Measurements from ENCODE around the gene PEX5L.

The PEX5L gene

DNA sequence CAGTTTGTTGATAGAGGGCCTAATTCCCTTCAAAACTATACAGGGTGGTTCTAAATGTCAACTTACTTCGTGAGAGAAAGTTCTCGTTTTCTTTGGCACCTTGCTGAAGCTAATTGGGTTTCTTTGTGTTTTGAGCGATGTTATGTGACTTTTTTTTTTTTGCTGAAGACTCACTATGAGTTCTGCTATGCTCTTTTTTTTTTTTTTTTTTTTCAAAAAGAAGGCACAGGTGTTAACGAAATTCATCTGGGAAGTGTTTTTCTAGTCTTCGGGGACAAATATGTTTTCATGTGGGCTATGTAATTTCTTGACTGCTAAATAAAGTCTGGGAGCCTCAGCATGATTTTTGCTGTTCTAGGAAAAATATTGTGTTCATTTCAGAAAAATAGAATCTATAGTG lies 81.5 kb downstream of the PEX5L start:
- no peak for DNase-seq

DNA sequence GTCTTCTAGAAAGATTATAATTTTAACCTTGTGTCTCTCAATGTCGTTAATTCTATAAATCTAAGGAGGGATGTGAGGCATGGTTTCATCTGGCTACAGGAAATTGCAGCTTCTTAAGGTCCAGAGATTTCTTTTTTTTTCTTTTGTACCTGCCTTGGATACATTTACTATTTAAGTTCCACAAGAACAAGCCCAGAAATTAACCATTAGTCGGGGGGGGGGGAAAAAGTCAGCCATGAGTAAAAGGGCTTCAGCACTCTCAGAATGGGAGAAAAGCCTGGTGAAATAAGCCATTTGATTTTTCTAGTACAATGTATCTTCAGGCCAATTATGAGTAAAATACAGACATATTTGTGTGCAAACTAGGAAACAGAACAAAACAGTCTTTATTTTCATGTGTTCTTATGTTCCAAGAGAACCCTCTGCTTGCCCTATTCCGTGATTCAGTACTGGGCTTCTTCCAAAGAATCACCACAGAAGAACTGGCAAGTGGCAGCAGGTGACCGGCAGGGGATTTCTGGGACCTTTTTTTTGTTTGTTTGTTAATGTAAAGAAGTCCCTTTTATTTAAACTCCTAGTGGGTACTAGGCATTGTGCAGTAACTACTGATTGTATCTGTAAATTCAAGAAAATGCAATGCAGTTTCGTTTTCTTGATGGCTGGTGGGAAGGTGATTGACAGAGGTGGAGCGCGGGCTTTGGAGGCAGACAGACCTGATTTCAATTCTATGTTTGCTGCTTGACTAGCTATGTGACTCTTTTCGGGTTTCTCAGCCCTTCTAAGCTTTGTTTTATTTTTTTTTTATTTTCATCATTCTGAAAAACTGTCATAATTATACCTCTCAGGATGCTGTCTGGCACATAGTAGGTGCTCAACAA lies 82.5 kb downstream of the PEX5L start:
- DNase-seq, result no peak

DNA sequence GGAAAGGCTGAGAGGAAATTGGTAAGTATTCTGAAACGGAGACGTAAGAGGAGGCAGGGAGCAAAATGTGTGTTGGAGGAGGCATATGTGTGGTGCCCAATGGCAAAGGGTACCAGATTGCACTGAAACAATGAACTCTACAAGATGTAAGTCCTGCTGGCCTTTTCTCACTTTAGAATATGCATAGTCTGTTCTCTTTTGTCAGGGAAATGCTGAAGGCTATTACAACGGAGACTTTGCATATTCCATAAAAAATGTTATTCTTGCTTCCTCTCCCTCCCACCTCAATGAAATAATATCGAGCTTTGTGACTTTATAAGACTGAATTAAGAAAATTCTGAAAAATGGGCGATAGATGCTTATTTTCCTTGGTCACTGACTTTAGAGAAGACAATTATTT lies 85.9 kb downstream of the PEX5L start:
- DNase-seq, result no peak

DNA sequence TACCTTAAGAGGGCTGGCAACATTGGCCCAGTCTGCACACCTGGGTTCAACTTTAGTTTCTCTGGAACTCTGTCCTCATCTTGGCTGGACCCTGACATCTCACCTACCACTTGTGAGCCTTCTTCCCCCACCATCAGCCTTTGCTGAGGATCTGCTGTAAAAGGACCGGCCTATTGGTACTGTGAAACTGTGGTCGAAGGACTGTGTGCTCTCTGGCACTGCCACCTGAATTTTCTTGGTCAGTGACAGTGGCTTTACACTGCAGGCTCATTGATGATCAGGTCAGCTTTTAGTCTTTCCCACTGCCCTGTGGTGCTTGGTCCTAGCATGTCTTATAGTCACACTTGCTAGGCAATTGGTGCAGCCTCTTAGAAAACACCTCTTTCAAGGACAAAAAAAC lies 86.9 kb downstream of the PEX5L start:
- DNase-seq, result no peak

DNA sequence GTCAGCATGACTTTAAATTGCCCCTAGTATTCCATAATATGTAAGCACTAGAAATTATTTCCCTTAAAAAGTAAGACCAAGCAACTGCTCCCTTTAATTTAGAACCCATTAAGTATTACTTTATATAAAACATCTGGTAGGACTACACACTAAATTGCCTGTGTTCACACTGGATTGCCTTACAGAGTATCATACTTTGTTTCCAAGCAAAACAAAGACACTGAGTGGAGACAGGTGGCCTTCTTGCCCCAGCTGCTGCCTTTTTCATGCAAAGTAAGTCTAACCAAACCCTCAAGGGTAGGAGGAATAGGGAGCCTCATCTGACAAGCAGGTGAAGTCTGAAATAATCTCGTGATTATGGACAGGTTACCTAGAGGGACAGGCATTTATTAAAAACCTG lies 87.3 kb downstream of the PEX5L start:
- DNase-seq, result peak; percentile 80

DNA sequence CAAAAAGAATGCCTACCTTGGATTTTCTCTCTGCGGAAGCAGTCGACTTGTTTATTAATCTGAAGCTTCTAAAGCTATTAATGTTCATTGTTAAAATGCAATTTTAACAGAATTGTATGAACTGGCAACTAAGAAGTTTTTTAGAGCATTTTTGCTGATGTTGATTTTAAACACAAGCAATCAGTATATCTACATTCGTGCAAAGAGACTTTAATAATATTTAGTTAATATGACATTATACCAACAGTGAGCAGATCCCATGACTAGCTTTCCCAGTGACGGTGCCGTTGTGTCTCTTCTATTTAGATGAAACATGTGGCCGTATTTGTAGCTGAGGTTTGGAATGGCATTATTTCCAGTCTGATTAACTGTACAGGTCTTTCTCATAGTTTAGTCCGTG lies 88.0 kb downstream of the PEX5L start:
- DNase-seq, result no peak

DNA sequence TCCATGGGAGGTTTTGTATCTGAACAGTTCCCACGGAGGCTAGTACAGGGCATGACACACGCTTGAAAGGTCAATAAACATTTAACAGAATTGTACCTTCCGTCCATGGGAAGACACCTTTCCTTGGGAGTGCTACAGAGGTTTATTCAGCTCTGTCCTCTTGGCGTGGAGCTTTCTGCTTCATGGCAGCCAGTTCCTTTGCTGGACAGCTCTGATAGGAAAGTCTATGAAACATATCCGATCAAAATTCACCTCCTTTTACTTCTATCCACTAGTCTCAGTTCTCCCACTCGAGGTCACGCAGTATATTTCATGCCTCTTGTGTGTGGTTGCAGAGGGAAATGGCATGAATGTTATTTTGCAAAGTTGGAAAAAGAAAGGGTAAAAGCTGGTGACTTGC lies 91.2 kb downstream of the PEX5L start:
- DNase-seq, result no peak

DNA sequence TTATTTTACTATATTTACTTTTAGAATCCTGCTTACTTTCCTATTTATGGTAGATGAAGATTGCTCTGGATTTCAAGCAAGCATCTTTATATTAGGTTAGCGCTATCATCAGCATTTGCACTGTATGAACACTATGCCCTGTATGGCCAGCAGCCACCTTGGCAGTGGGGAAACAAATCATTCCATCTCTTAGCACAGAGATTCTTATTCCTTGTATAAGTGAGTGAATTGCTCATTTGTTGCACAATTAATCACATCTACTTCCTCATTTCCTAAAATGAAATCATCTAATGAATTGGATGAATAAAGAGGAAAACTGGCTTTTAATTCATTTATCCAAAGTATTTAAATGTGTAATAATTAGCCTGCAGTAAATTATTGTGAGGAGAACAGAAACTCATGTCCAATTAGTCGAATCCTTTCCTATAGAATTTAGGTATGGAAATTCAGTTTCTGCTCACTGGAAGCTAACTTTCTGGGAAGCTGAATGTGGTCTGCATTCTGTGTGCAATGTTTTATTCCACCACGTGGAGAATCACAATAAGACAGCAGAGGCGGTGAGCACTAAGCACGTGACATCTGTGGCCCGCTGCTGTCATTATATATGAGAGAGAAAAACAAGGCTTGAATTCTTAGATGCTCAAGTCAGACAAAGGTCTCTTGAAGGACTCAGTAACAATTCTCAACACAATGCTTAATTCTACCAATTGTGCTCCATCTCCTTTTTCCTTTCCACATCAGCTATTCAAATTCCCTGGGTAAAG lies 93.4 kb downstream of the PEX5L start:
- no peak for DNase-seq

DNA sequence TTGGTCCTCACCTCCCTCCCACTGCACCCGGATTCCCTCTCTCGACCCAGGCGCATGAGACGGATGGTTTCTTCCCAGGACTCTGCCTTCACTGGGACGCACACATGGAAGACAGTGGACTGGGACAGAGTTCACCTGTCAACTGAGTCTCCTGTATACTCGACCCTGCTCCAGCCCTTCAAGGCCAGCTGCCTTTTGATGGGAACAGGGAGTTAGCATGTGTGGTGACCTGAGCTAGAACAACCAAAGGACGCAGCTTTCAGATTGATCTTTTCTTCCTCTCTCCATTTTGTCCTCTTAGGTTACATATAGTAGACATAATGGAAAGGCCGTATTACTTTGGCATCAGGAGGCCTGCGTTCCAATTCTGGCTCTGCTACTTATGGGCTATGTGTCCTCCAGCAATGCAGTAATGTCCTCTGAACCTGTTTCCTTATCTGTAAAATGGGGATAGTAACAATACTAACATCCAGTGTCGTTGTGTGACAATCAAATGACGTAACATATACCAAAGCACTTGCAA lies 94.1 kb downstream of the PEX5L start:
- no peak for DNase-seq

DNA sequence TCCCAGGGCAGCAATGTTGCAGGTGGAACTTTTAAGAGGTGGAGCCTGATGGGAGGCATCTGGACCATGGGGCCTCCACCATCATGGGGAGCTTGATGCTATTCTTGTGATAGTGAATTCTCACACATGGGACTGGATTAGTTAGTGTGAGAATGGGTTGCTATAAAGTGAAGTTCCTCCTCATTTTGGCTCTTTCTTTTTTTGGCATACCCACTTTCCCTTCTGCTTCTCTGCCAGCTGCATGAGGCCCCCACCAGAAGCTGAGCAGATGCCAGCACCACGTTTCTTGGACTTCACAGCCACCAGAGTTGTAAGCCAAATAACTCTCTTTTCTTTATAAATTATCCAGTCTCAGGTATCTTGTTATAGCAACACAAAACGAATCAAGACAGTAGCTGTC lies 101.0 kb downstream of the PEX5L start:
- no peak for DNase-seq

DNA sequence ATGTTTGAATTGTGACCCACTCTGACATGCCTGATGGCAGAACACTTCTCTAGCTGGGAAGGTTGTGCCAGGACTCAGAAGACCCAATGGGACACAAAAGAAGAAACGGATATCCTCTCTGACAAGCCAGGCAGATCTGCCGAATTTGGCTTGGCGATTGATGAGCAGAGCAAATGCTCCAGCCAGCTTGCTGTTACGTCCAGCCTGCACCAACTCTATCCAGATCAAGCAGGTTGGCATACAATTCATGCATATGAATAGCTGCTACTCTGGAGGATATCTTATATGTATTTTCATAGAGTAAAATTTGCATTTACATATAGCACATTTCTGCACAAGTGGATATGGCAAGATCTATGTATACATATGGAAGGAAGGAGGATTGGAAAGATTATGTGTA lies 102.8 kb downstream of the PEX5L start:
- no peak for DNase-seq

DNA sequence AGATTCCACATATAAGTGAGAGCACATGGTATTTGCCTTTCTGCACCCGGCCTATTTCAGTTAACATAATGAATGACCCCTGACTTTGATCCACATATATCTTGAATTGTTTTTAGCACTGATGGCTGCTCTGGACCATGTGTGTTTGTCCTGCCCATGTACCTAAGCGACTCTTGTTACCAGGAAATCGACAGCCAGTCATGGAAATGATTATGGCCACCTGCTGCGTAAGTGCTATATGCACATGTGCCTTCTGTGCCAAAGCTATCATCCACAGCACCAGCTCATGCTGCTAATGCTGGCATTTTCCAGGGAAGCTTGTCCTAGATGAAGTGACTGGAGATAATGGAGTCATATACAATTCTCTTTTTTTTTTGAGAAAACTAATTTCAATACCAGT lies 103.7 kb downstream of the PEX5L start:
- DNase-seq, result no peak

DNA sequence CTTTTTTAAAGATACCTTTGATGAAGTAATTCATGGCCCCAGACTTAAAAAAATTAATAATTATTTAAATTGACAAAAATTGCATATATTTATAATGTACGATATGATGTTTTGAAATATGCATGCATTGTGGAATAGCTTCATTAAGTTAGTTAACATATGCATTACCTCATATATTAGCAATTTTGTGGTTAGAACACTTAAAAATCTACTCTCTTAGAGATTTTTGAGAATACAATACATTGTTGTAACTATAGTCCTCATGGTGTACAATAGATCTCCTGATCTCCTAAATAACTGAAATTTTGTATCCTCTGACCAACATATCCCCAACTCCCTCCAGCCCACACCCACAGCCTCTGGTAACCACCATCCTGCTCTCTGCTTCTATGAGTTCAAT lies 104.1 kb downstream of the PEX5L start:
- DNase-seq, result no peak

DNA sequence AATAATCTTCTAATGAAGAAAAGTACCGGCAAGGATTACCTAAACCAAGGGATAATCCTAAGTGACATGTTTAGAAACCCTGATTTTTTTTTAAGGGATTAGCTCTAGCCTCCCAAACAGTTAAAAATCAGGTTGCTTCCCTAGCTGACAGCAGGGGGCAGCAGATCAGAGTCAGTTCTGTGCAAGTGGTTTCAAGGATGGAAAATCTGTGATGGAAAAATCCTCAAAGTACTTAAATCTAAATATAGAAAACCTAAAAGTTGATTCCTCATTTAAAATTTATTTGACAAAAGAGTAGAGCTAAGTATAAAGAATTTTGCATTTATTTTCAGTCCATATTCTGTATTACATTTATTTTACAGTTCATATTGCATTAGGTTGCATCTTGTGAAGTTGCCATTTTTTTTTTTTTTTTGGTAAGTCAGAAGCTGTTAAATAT lies 107.6 kb downstream of the PEX5L start:
- DNase-seq, result no peak

DNA sequence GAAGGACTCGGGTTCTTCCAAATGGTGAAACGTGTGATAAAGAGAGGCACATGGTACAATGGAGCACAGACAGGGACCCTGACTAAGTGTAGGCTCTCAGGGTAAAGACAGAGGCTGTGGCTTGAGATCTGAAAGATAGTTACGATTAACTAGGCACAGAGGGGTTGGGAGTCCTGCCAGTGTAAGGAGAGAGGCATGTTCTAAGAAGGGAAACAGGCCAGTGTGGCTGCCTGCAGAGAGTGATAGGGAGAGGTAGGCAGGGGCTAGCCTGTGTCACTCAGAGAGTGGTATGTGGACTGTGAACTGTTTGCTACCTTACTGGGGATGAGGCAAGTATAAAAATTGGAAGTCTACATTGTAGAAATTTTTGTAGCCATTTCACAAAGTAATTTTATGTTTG lies 109.5 kb downstream of the PEX5L start:
- DNase-seq, result no peak

DNA sequence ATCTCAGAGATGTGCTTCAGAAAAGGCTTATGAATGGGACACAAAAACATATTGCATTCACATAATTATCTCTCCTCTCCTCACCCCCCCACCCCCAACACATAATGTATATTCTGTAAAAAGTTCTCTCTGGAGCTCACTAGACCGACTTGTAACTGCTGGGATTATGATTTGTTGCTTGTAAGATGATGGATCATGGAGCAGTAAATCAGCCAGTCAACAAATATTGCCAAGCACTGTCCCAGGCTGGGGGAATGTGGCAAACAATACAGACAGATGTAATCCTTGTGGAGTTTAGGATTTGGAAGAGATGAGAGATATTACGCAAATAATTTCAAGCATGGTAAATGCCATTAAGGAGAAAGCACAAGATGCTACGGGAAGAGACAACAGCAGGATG lies 114.8 kb downstream of the PEX5L start:
- DNase-seq, result no peak

DNA sequence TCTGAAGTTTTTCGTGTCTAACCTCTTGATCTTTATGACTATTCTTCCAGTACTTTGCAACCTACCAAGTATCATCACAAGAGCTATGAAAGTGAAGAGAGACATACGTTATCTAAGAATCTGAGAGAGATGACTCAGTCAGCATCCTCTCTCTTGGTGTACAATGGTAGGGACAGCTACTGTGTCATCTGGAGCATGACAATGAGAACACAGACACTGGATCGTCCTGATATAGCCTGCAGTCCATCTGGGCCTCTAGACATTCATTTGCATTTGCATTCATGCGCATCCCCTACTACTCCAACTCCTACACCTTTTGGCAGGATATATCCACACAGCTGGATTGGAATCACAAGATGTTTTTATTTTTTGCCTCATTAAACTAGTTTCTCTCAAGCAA lies 115.2 kb downstream of the PEX5L start:
- no peak for DNase-seq

DNA sequence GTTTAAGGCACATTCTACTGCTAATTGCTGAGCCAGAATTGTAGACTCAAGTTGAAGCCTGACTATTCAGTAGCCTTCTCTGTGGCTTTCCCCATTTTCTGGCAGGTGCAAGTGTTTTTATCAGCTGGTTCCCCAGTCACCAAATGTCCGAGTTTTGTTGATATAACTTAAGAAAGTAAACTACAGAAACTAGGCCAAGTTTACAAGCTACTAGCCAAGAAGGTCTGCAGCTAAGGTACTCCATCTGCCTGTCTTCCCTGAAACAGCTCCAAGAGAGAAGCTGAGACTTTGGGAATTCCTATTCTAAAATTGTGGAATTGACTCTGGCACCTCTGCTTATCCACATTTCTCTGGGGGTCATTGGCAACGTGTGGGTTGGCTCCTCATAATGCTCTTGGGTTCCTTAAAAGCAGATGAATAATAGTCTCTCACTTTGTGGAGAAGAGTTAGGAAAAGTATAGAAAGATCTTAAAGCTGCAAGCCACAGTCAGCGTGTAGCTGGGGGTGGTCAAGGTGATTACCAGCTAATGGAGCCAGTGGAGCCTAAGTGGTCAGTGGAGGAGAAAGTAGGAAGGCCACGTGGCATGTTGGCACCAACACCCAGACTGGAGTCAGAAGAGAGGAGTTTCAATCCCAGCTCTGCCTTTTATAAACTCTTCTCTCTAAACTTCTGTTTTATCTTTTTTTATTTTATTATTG lies 128.8 kb downstream of the PEX5L start:
- DNase-seq, result no peak

DNA sequence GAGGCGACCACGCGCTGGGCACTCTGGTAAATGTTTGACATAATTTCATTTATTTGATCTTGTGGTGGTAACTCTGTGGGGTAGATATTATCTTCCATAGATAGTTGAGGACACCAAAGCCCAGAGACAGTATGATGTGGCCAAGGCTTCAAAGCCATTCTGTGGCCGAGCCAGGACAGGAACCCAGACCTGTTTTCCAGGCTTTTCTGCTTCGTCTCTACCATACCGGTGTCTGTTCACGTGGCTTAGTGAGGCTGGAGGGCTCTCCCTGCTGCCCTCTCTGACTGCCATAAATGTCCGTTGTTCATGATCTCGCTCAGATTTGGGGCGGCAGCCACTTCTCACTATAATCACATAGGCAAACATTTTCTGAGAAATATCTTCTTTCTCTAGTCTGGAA lies 134.7 kb downstream of the PEX5L start:
- no peak for DNase-seq

DNA sequence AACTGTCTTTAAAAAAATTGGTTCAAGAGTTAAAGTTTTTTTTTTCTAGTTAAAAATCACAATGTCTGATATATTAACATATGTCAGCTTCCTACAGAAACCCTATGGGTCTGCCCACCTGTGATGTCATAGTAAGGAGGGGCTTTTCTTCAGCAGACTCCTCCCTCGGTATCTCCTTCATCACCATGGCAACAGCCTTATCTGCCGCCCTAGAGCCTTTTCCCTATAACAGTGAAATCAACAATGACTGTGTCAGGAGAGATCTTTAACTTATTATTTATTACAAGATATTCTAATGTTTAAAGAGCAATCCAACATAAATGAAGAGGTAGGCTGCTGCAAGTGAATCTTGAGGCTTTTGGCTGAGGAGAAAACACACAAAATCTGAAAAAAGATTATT lies 138.7 kb downstream of the PEX5L start:
- peak; percentile 46 for DNase-seq

DNA sequence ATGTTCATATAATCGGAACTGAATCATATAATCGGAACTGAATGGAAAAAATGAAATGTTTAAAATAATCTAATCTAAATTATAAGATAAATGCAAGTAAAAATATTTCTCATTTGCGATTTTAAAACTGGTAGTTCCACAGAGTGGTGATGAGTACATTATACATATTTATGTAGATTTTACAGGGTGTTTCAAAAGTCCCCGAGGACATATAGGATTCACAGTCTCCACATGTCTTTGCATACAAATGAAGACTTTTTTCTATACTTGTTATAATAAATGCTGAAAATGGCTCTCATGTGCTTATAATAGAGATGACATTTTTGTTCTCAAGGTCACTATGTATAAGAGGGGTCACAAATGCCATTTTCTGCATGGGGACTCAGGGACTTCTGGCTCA lies 139.5 kb downstream of the PEX5L start:
- no peak for DNase-seq

DNA sequence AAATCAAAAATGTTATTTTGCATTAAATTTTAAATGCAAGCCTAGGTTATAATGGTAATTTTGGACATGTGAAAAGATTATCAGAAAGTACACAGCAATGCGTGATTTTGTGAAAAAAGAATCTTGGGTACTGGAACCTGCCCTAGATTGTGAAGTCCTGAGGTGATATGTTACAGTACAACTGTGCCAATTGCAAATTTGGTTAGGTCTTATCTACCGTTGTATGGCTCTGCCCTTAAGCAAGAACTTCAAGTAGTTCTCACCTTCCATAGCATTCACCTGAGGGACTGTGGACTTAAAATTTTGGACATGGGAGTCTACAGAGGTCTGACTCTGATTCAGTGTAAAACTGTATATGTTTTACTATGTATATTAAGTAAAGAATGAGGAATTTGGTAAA lies 140.2 kb downstream of the PEX5L start:
- DNase-seq, result no peak

DNA sequence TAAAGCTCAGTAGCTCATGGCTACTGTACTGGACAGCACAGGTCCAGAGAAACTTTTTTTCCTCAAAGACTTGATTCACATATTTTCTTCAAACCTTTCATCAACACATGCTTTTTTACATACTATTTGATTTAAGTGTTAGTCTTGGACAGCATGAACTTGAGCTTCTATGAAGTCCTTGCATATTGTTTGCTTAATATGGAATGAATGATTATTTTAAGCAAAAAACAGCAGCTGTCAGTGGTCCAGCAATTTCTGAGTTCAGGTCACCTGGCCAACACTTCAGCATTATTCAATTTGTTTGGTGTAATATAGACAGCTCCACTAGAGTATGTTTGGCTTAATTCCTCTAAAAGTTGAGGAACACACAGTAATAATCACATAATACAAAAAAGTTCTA lies 141.4 kb downstream of the PEX5L start:
- DNase-seq, result no peak
